CD4-positive, alpha-beta T cell treated with Interleukin-4 for 1 hour (primary cell): ENCODE measurements around the gene PROKR2.

Source experiments
- DNase-seq, 2 donors: peaks; one replicate each; pipeline ENCODE4 v3.0.0-alpha.2; 2020 to 2022

Gene PROKR2

DNA sequence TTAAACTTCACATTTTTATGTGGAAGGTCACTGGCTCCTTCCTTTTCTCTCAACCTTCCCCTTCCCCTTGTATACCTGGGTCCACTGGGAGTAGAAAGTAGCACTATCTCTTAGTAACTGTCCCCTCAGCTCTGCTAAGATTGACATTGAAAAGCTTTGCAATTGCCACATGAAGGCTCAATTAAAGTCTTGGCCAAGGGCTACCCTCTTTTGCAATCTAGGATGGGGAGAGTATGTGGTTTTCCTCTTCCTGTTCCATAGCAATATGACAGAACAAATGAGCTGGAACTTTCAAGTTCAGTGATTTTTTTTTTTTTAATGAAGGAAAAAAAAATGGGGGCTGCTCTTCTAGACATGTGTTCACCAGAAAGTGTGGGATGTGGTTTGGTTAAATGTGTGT is 37.1 kb downstream of the PROKR2 start:
- DNase-seq: no peak

DNA sequence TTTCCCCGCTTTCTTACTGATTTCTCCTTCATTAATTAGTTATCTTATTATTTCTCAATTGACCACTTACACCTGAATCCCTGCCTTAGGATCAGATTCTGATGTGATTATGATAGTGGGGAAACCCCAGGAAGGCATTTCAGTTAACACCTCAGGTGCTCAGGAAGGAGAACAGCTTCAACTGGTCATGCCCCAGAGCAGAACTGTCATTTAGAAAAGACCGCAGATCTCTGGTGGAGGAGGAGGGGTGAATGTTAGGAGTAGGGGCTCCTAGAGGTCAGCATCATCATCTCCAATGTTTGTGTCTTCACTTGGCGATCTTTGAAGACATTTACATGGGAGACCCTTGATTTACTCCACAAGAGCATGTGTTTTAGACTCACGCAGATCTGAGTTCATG is 44.5 kb downstream of the PROKR2 start:
- DNase-seq: no peak

GRCh38 chr20:5270603-5271002 is 46.2 kb downstream of the PROKR2 start:
- no peak for DNase-seq

GRCh38 chr20:5268449-5268848 is 48.3 kb downstream of the PROKR2 start:
- DNase-seq: no peak

GRCh38 chr20:5267092-5267491 is 49.7 kb downstream of the PROKR2 start:
- no peak for DNase-seq
